DND-41 (cell line): Measurements from ENCODE around the gene TGM3.

Experiments
- ATAC-seq: fragments of 200-7000 bp; cut with Tn5 transposase; 3 replicates; pipeline ENCODE4 v1.9.1; 2021; ENCODE audit warnings: low read depth; ENCODE audit not compliant: insufficient read depth
- DNase-seq: peaks from one replicate; pipeline ENCODE4 v3.0.0-alpha.2; 2020
- H2AFZ ChIP-seq: 2 replicates; pipeline ENCODE4 v1.6.0; 2012; ENCODE audit warnings: low read depth, low read length
- H3K27ac ChIP-seq: 2 replicates; pipeline ENCODE4 v1.5.1; 2012; ENCODE audit warnings: low read length, inconsistent platforms
- H3K27me3 ChIP-seq: fragments of 200-600 bp; sonication (generic); 2 replicates; pipeline ENCODE4 v1.6.0; 2012; ENCODE audit warnings: low read length, mild to moderate bottlenecking, inconsistent platforms; ENCODE audit not compliant: insufficient read depth, poor library complexity
- H3K36me3 ChIP-seq: 2 replicates; pipeline ENCODE4 v1.5.1; 2012; ENCODE audit warnings: low read length, inconsistent platforms; ENCODE audit not compliant: insufficient read depth
- H3K4me1 ChIP-seq: 2 replicates; pipeline ENCODE4 v1.5.1; 2012; ENCODE audit warnings: mild to moderate bottlenecking, low read length; ENCODE audit not compliant: insufficient read depth
- H3K4me2 ChIP-seq: 2 replicates; pipeline ENCODE4 v1.6.0; 2012; ENCODE audit warnings: mild to moderate bottlenecking, moderate library complexity, low read length, inconsistent platforms; ENCODE audit not compliant: insufficient read depth
- H3K4me3 ChIP-seq, 2 experiments: fragments of 200-600 bp in 1 of 2; shearing (Covaris generic) in 1 of 2; 2 replicates each; pipeline ENCODE4 v1.5.1; 2012 to 2016; ENCODE audit warnings: inconsistent platforms in 2 of 2, low read length in 2 of 2, mild to moderate bottlenecking in 2 of 2, low read depth in 1 of 2, moderate library complexity in 1 of 2
- H3K79me2 ChIP-seq: 2 replicates; pipeline ENCODE4 v1.6.0; 2012; ENCODE audit warnings: low read length, inconsistent platforms; ENCODE audit not compliant: insufficient read depth
- H3K9ac ChIP-seq: 2 replicates; pipeline ENCODE4 v1.6.0; 2012; ENCODE audit warnings: low read depth, mild to moderate bottlenecking, inconsistent platforms, low read length, moderate library complexity
- H3K9me3 ChIP-seq: 2 replicates; pipeline ENCODE4 v1.5.1; 2012; ENCODE audit warnings: low read length, moderate library complexity, mild to moderate bottlenecking, inconsistent platforms; ENCODE audit not compliant: insufficient read depth, severe bottlenecking
- H4K20me1 ChIP-seq: 2 replicates; pipeline ENCODE4 v1.6.0; 2012; ENCODE audit warnings: low read length; ENCODE audit not compliant: insufficient read depth
- CTCF ChIP-seq: IDR thresholded peaks from 2 replicates; pipeline ENCODE4 v1.5.1; 2012; ENCODE audit warnings: borderline replicate concordance, low read length, moderate library complexity, mild to moderate bottlenecking; ENCODE audit not compliant: poor library complexity, severe bottlenecking; ENCODE audit errors: extremely low read depth
- EZH2 ChIP-seq: IDR thresholded peaks from 3 replicates; pipeline ENCODE4 v1.6.1; 2012; ENCODE audit warnings: borderline replicate concordance, low read depth, mild to moderate bottlenecking, moderate library complexity, low read length, inconsistent platforms; ENCODE audit not compliant: severe bottlenecking

TGM3 gene

GRCh38 chr20:2254333-2254732, 41.5 kb upstream of the TGM3 start:
- Histone ChIP-seq H3K4me2 (no peak overlapping the region), H4K20me1 (peaks cover 2% of the 10 kb centered on the region; the same call in 1 of the 2 replicates), H3K4me1 (no peaks in the 10 kb centered on the region), H3K27me3 (peaks cover 11% of the 10 kb centered on the region), H3K4me3 (no peak overlapping the region), H3K9ac (no peak overlapping the region), H3K79me2 (no peaks in the 10 kb centered on the region), H3K36me3 (no peaks in the 10 kb centered on the region), H3K9me3 (no peaks in the 10 kb centered on the region), H2AFZ (no peak overlapping the region), H3K27ac (no peak overlapping the region)
- DNase-seq (no peak), ATAC-seq (no peak)
- TF ChIP-seq CTCF: no peak

GRCh38 chr20:2255926-2256531, 39.8 kb upstream of the TGM3 start:
- H3K9me3 ChIP-seq: no peaks in the 10 kb centered on the region
- no peak overlapping the region for H3K4me2 ChIP-seq
- H3K4me3 ChIP-seq: no peak overlapping the region
- TF ChIP-seq CTCF (no peak), EZH2 (no peak)
- no peak overlapping the region for H3K9ac ChIP-seq
- no peaks in the 10 kb centered on the region for H3K36me3 ChIP-seq
- H3K79me2 ChIP-seq: no peaks in the 10 kb centered on the region
- no peaks in the 10 kb centered on the region for H3K4me1 ChIP-seq
- ATAC-seq (no peak), DNase-seq (no peak)
- peaks cover 15% of the 10 kb centered on the region for H3K27me3 ChIP-seq
- no peak overlapping the region for H2AFZ ChIP-seq
- H4K20me1 ChIP-seq: peaks cover 2% of the 10 kb centered on the region; the same call in 1 of the 2 replicates
- no peak overlapping the region for H3K27ac ChIP-seq

GRCh38 chr20:2259731-2260130, 36.1 kb upstream of the TGM3 start:
- TF ChIP-seq EZH2: no peak
- no peak for TF ChIP-seq CTCF
- H3K9me3 ChIP-seq: no peaks in the 10 kb centered on the region
- H3K27me3 ChIP-seq: peaks cover 10% of the 10 kb centered on the region
- no peak for ATAC-seq
- H3K4me1 ChIP-seq: no peaks in the 10 kb centered on the region
- no peaks in the 10 kb centered on the region for H3K36me3 ChIP-seq
- no peak overlapping the region for H3K9ac ChIP-seq
- no peak overlapping the region for H3K27ac ChIP-seq
- no peak for DNase-seq
- peaks cover 2% of the 10 kb centered on the region; the same call in 1 of the 2 replicates for H4K20me1 ChIP-seq
- no peak overlapping the region for H3K4me2 ChIP-seq
- H3K4me3 ChIP-seq: no peak overlapping the region
- H3K79me2 ChIP-seq: no peaks in the 10 kb centered on the region
- H2AFZ ChIP-seq: no peak overlapping the region
